Activated CD4-positive, alpha-beta memory T cell treated with anti-CD3 and anti-CD28 coated beads for 36 hours (primary cell): Measurements from ENCODE around the gene CLCA4. TPM values are rescaled to one million over a fixed set of nuclear protein-coding genes. Genes with fewer than 3 reads are reported as not detected.

Source experiments
- CTCF ChIA-PET: fragments of 350-600 bp; sonication (Branson Sonifier 250); formaldehyde crosslinking; loops from one replicate; lab custom pipeline; 2021; ENCODE audit warnings: antibody characterized with exemption, inconsistent platforms; lab: Charles Lee
- POLR2A ChIA-PET: fragments of 350-600 bp; sonication (Branson Sonifier 250); formaldehyde crosslinking; loops from one replicate; lab custom pipeline; 2021; ENCODE audit warnings: antibody characterized with exemption; lab: Charles Lee
- DNase-seq: peaks from one replicate; pipeline ENCODE4 v3.0.0-alpha.2; 2020
- H3K27ac Mint-ChIP-seq: one replicate; pipeline ENCODE4 v1.8.0; 2021; ENCODE audit warnings: mixed read lengths
- H3K27me3 Mint-ChIP-seq: one replicate; pipeline ENCODE4 v1.8.0; 2021; ENCODE audit warnings: mixed read lengths
- H3K36me3 Mint-ChIP-seq: one replicate; pipeline ENCODE4 v1.8.0; 2021; ENCODE audit warnings: mixed read lengths
- H3K4me1 Mint-ChIP-seq: one replicate; pipeline ENCODE4 v1.8.0; 2021; ENCODE audit warnings: low read depth, mixed read lengths
- H3K4me3 Mint-ChIP-seq: one replicate; pipeline ENCODE4 v1.8.0; 2021; ENCODE audit warnings: mild to moderate bottlenecking, mixed read lengths
- H3K9me3 Mint-ChIP-seq: one replicate; pipeline ENCODE4 v1.8.0; 2021; ENCODE audit warnings: mixed read lengths
- intact Hi-C: fragments of 100-400 bp; cut with micrococcal nuclease; formaldehyde crosslinking; loops from one replicate; pipeline ENCODE4 v1.15.1; 2023
- total RNA-seq, 2 experiments: library from RNA; stranded (reverse); gene quantifications; one replicate each; pipeline ENCODE4 v1.2.3, GENCODE V29; 2021

CLCA4 gene
- total RNA-seq, 2 experiments from 2014 or later: not detected

GRCh38 chr1:86537928-86538695 lies 8.8 kb upstream of the CLCA4 start:
- Mint-ChIP-seq H3K9me3 (no peaks in the 10 kb centered on the region), H3K4me1 (no peaks in the 10 kb centered on the region), H3K27ac (no peak overlapping the region), H3K4me3 (no peak overlapping the region), H3K27me3 (peaks cover 15% of the 10 kb centered on the region), H3K36me3 (no peaks in the 10 kb centered on the region)
- DNase-seq: no peak
- POLR2A ChIA-PET: no interaction called here
- CTCF ChIA-PET: no interaction called here
- intact Hi-C loops: no loop called here

- Mint-ChIP-seq H3K4me1 (no peaks in the 10 kb centered on the region), H3K36me3 (no peaks in the 10 kb centered on the region), H3K9me3 (no peaks in the 10 kb centered on the region), H3K4me3 (no peak overlapping the region), H3K27ac (no peak overlapping the region), H3K27me3 (peaks cover 18% of the 10 kb centered on the region)
- ChIA-PET CTCF (no interaction called here), POLR2A (no interaction called here)
- intact Hi-C loops: no loop called here
- no peak for DNase-seq
Observed at GRCh38 chr1:86538775-86539174, 8.1 kb upstream of the CLCA4 start.

- Mint-ChIP-seq H3K4me3 (no peak overlapping the region), H3K36me3 (no peaks in the 10 kb centered on the region), H3K9me3 (no peaks in the 10 kb centered on the region), H3K27ac (no peak overlapping the region), H3K4me1 (no peaks in the 10 kb centered on the region), H3K27me3 (peaks cover 23% of the 10 kb centered on the region)
- no peak for DNase-seq
- intact Hi-C loops: no loop called here
- POLR2A ChIA-PET: no interaction called here
- CTCF ChIA-PET: interaction anchor here (1.0 to 1.4 kb wide), 2 partner anchors 34 to 157 kb away, joined by 3 read pairs; no protein-coding TSS in a partner anchor
Observed at GRCh38 chr1:86541859-86542258, 5.0 kb upstream of the CLCA4 start.

- CTCF ChIA-PET: interaction anchor here (1.0 to 1.6 kb wide), 3 partner anchors 35 to 157 kb away, joined by 3 to 4 read pairs (median 3); no protein-coding TSS in a partner anchor
- intact Hi-C loops: no loop called here
- Mint-ChIP-seq H3K4me1 (no peaks in the 10 kb centered on the region), H3K27ac (no peak overlapping the region), H3K9me3 (no peaks in the 10 kb centered on the region), H3K27me3 (peaks cover 23% of the 10 kb centered on the region), H3K4me3 (no peak overlapping the region), H3K36me3 (no peaks in the 10 kb centered on the region)
- POLR2A ChIA-PET: interaction anchor here (0.7 kb wide), 1 partner anchor 36 kb away, joined by 5 read pairs; no protein-coding TSS in a partner anchor
- no peak for DNase-seq
Observed at GRCh38 chr1:86542631-86543030, 4.2 kb upstream of the CLCA4 start.

- intact Hi-C loops: no loop called here
- Mint-ChIP-seq H3K9me3 (no peaks in the 10 kb centered on the region), H3K27ac (no peak overlapping the region), H3K4me1 (no peaks in the 10 kb centered on the region), H3K4me3 (no peak overlapping the region), H3K36me3 (no peaks in the 10 kb centered on the region), H3K27me3 (peaks cover 9% of the 10 kb centered on the region)
- ChIA-PET POLR2A (no interaction called here), CTCF (no interaction called here)
- no peak for DNase-seq
Observed at GRCh38 chr1:86548839-86549238, 2.0 kb downstream of the CLCA4 start.

- Mint-ChIP-seq H3K4me3 (no peak overlapping the region), H3K27ac (no peak overlapping the region), H3K4me1 (no peaks in the 10 kb centered on the region), H3K9me3 (peaks cover 4% of the 10 kb centered on the region), H3K27me3 (no peaks in the 10 kb centered on the region), H3K36me3 (no peaks in the 10 kb centered on the region)
- DNase-seq: no peak
- POLR2A ChIA-PET: no interaction called here
- intact Hi-C loops: no loop called here
- CTCF ChIA-PET: no interaction called here
Observed at GRCh38 chr1:86551305-86551704, 4.4 kb downstream of the CLCA4 start.

GRCh38 chr1:86552376-86552775 lies 5.5 kb downstream of the CLCA4 start:
- ChIA-PET CTCF (no interaction called here), POLR2A (no interaction called here)
- intact Hi-C loops: no loop called here
- H3K9me3 Mint-ChIP-seq: peaks cover 4% of the 10 kb centered on the region
- DNase-seq: no peak
- H3K4me1 Mint-ChIP-seq: no peaks in the 10 kb centered on the region
- H3K36me3 Mint-ChIP-seq: no peaks in the 10 kb centered on the region
- no peak overlapping the region for H3K27ac Mint-ChIP-seq
- H3K4me3 Mint-ChIP-seq: no peak overlapping the region
- peaks cover 3% of the 10 kb centered on the region for H3K27me3 Mint-ChIP-seq

- Mint-ChIP-seq H3K4me3 (no peak overlapping the region), H3K9me3 (peaks cover 20% of the 10 kb centered on the region), H3K4me1 (no peaks in the 10 kb centered on the region), H3K27me3 (peaks cover 18% of the 10 kb centered on the region), H3K36me3 (peaks cover 7% of the 10 kb centered on the region), H3K27ac (no peak overlapping the region)
- DNase-seq: no peak
- intact Hi-C loops: no loop called here
- CTCF ChIA-PET: interaction anchor here (0.6 kb wide), 1 partner anchor 77 kb away, joined by 3 read pairs; no protein-coding TSS in a partner anchor
- POLR2A ChIA-PET: no interaction called here
Observed at GRCh38 chr1:86557739-86558138, 10.9 kb downstream of the CLCA4 start.

GRCh38 chr1:86563849-86564248 lies 17.0 kb downstream of the CLCA4 start:
- DNase-seq: no peak
- Mint-ChIP-seq H3K27ac (no peak overlapping the region), H3K4me3 (no peak overlapping the region), H3K4me1 (no peaks in the 10 kb centered on the region), H3K27me3 (peaks cover 18% of the 10 kb centered on the region), H3K9me3 (peaks cover 6% of the 10 kb centered on the region), H3K36me3 (peaks cover 2% of the 10 kb centered on the region)
- ChIA-PET CTCF (no interaction called here), POLR2A (no interaction called here)
- intact Hi-C loops: no loop called here

- DNase-seq: no peak
- CTCF ChIA-PET: no interaction called here
- H3K9me3 Mint-ChIP-seq: no peaks in the 10 kb centered on the region
- peaks cover 5% of the 10 kb centered on the region for H3K27me3 Mint-ChIP-seq
- H3K4me1 Mint-ChIP-seq: no peaks in the 10 kb centered on the region
- intact Hi-C loops: no loop called here
- H3K4me3 Mint-ChIP-seq: no peak overlapping the region
- H3K36me3 Mint-ChIP-seq: no peaks in the 10 kb centered on the region
- POLR2A ChIA-PET: no interaction called here
- H3K27ac Mint-ChIP-seq: no peak overlapping the region
Observed at GRCh38 chr1:86567341-86567740, 20.5 kb downstream of the CLCA4 start.

GRCh38 chr1:86567878-86568277 lies 21.0 kb downstream of the CLCA4 start:
- Mint-ChIP-seq H3K27ac (no peak overlapping the region), H3K9me3 (no peaks in the 10 kb centered on the region), H3K4me1 (no peaks in the 10 kb centered on the region), H3K36me3 (no peaks in the 10 kb centered on the region), H3K27me3 (peaks cover 4% of the 10 kb centered on the region), H3K4me3 (no peak overlapping the region)
- intact Hi-C loops: no loop called here
- CTCF ChIA-PET: no interaction called here
- DNase-seq: no peak
- POLR2A ChIA-PET: no interaction called here

GRCh38 chr1:86573763-86574484 lies 27.0 kb downstream of the CLCA4 start:
- ChIA-PET POLR2A (no interaction called here), CTCF (no interaction called here)
- no peak overlapping the region for H3K4me3 Mint-ChIP-seq
- DNase-seq: no peak
- H3K27ac Mint-ChIP-seq: no peak overlapping the region
- H3K9me3 Mint-ChIP-seq: no peaks in the 10 kb centered on the region
- no peaks in the 10 kb centered on the region for H3K4me1 Mint-ChIP-seq
- H3K27me3 Mint-ChIP-seq: no peaks in the 10 kb centered on the region
- intact Hi-C loops: no loop called here
- H3K36me3 Mint-ChIP-seq: no peaks in the 10 kb centered on the region
